ENCODE results near the gene VRK2.

DNA sequence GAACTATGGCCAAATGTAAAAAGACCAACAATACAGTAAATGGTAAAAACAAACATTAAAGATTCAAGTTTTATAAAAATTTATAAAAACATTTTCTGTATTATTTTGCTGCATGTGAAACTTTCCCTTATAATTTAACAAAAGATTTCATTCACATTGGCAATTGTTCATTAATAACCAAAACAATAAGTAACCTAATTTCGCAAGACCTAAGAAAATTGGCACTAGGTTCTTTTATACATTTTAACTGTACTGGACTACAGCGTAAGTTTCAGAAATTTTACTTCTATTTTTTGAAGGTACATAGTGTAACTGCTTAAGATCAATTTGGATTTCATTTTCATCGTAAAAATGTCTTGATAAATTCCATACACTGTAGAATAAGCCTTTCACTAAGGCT lies 117.3 kb downstream of the VRK2 start:
- TF ChIP-seq POLR2AphosphoS5 (IDR thresholded peaks at IDR 0.05; ENCODE audit: low read depth, low read length) = no peak
- TF ChIP-seq FOXP2 (optimal IDR thresholded peaks at IDR 0.05; ENCODE audit: borderline replicate concordance, extremely low read depth, extremely low read length, insufficient read depth) = no peak
- TF ChIP-seq SIN3A (IDR thresholded peaks at IDR 0.05; ENCODE audit: borderline replicate concordance, insufficient read depth, low read length) = no peak

Data from PFSK-1 (cell line).